ENCODE measurements around the gene TBKBP1. TPM values are rescaled to one million over a fixed set of nuclear protein-coding genes. Genes with fewer than 3 reads are reported as not detected.
A peak's percentile ranks its signal among the peaks of the same experiment; 100 is the strongest.

TBKBP1 gene
- total RNA-seq, 1 experiment from 2014 or later: 33.2 TPM

DNA sequence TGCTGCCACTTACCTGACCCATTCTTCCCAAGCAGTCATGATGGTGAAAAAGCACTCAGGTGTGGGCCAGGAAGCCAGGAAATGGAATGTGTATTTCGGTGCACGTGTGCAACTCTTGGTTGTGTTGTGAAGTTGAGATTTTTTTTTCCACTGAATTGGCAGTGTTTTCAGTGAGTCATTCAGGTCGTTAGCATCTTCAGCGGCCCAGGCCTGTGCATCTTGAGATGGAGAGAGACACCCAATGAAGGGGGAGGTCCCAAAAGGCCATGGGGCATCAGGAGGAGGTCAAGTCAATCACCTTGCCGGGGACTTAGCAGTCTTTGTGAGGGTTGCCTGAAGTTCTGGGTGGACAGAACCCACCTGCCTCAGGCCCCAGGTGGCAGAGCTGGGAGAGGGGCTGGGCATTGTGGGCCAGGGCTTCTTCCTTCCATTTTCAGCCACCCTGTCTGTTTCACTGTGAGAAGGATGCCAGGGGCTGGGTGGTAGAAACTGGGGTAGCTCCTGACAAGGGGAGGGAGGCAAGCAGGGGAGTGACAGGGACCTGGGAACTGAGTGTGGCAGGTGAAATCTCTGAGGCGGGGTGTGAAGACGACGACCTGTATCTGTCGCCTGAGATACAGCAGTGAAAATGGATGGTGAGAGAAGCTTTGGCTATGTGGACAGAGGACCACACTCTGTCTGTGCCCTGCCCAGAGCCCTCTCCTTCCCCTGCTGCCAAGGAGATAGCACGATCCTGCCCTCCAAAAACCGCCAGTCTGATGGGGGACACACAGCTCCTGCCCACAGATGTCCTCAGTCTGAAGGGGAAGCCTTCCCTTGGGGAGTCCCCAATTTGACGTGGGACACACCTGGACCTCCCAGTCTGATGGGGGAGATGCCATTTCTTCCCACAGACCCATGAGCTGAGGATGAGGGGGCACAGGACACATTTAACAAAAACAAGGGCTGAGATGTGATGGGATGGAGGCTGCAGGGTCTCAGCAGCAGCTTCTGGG is 11.9 kb downstream of the TBKBP1 start:
- H3K23ac ChIP-seq (ENCODE audit: insufficient read length, low read depth, low read length): no peak overlapping the region
- no peaks in the 10 kb centered on the region for H3K23me2 ChIP-seq (ENCODE audit: insufficient read length, low read depth, low read length, poor library complexity, severe bottlenecking)
- Mint-ChIP-seq H3K27me3 (ENCODE audit: low read depth) (no peaks in the 10 kb centered on the region), H3K4me3 (no peak overlapping the region), H3K9me3 (no peaks in the 10 kb centered on the region), H3K36me3 (ENCODE audit: insufficient read depth in 1 of 3, low read depth in 3 of 3) (peaks cover 2 to 16% (median 6%) of the 10 kb centered on the region in 3 experiments; a peak in 3 of 7 replicates), H3K4me1 (peaks cover 3 to 27% of the 10 kb centered on the region in 2 experiments; a peak in 2 of 4 replicates), H3K27ac (peak overlapping the region in 1 of 3 experiments; percentile 68; a peak in 2 of 7 replicates)
- H2AFZ ChIP-seq (ENCODE audit: low read length): no peak overlapping the region
- H3K9ac ChIP-seq (ENCODE audit: extremely low read depth, insufficient read length, low read length): no peak overlapping the region
- no CpG with 5 or more reads among the region's 12 CpGs for WGBS (ENCODE audit: extremely low coverage, insufficient read length, low lambda C conversion rate)
- no peaks in the 10 kb centered on the region for H3K27me3 ChIP-seq (ENCODE audit: insufficient read depth, low read length)
- TF ChIP-seq, protein P1, sequence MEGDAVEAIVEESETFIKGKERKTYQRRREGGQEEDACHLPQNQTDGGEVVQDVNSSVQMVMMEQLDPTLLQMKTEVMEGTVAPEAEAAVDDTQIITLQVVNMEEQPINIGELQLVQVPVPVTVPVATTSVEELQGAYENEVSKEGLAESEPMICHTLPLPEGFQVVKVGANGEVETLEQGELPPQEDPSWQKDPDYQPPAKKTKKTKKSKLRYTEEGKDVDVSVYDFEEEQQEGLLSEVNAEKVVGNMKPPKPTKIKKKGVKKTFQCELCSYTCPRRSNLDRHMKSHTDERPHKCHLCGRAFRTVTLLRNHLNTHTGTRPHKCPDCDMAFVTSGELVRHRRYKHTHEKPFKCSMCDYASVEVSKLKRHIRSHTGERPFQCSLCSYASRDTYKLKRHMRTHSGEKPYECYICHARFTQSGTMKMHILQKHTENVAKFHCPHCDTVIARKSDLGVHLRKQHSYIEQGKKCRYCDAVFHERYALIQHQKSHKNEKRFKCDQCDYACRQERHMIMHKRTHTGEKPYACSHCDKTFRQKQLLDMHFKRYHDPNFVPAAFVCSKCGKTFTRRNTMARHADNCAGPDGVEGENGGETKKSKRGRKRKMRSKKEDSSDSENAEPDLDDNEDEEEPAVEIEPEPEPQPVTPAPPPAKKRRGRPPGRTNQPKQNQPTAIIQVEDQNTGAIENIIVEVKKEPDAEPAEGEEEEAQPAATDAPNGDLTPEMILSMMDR (conservative IDR thresholded peaks at IDR 0.05): no peak
- H3K14ac ChIP-seq (ENCODE audit: insufficient read depth, low read length): no peak overlapping the region
- H3K79me1 ChIP-seq (ENCODE audit: insufficient read depth, low read depth, low read length, poor library complexity, severe bottlenecking): no peaks in the 10 kb centered on the region
- H3K18ac ChIP-seq (ENCODE audit: insufficient read length, low read depth, low read length): no peak overlapping the region
- no peak overlapping the region for H4K91ac ChIP-seq (ENCODE audit: insufficient read length, low read depth, low read length)
- H4K8ac ChIP-seq (replicated peaks; ENCODE audit: insufficient read length, low read depth, low read length): no peak overlapping the region
- H3K9me3 ChIP-seq (ENCODE audit: control insufficient read depth, low read depth, low read length): no peaks in the 10 kb centered on the region
- H2BK120ac ChIP-seq (ENCODE audit: low read depth, low read length, poor library complexity, severe bottlenecking): no peak overlapping the region
- no peak overlapping the region for H4K5ac ChIP-seq (ENCODE audit: insufficient read length, low read depth, low read length)
- no peak overlapping the region for H2BK5ac ChIP-seq (ENCODE audit: insufficient read length, low read length)
- H3K56ac ChIP-seq (ENCODE audit: insufficient read length, low read depth, low read length): no peak overlapping the region
- H3K27ac ChIP-seq (ENCODE audit: insufficient read length, low read depth, low read length): no peak overlapping the region
- H3T11ph ChIP-seq (ENCODE audit: low read length): no peak overlapping the region
- H3K4ac ChIP-seq (ENCODE audit: low read depth, low read length): no peak overlapping the region
- no peaks in the 10 kb centered on the region for H4K20me1 ChIP-seq (ENCODE audit: control insufficient read depth, insufficient read depth, insufficient read length)
- H2BK15ac ChIP-seq (ENCODE audit: low read depth, low read length): no peak overlapping the region
- no peak for DNase-seq
- H3K4me2 ChIP-seq (ENCODE audit: insufficient read depth, insufficient read length, low read length): no peak overlapping the region
- H2BK20ac ChIP-seq (ENCODE audit: low read depth, low read length, poor library complexity, severe bottlenecking): no peak overlapping the region
- no peak overlapping the region for H2BK12ac ChIP-seq (ENCODE audit: insufficient read length, low read depth, low read length)
- H2AK5ac ChIP-seq (ENCODE audit: insufficient read length, low read length): no peak overlapping the region
- no peaks in the 10 kb centered on the region for H3K79me2 ChIP-seq (ENCODE audit: insufficient read depth, low read length)
- H3K4me1 ChIP-seq (ENCODE audit: insufficient read depth, low read length): no peaks in the 10 kb centered on the region

All from H9 (cell line).